Measurements from ENCODE around the gene OTUD1.
"Not testable (repeated sequence)": the region's sequence is repeated elsewhere in the genome, so short reads cannot be mapped to it uniquely, and the experiment has no call there.

OTUD1 gene

GRCh38 chr10:23438547-23439451, at the start of gene OTUD1:
Gene OTUD1, plus strand, starts transcription at chr10:23439075. Its CDS starts 383 bp downstream, at chr10:23439458.
- DNase-seq (ENCODE audit: low read depth): peak; percentile 95
- H3K4me3 ChIP-seq (ENCODE audit: low read depth, low read length): peak within 1 kb of the TSS; percentile 63
- TF ChIP-seq, protein P1, sequence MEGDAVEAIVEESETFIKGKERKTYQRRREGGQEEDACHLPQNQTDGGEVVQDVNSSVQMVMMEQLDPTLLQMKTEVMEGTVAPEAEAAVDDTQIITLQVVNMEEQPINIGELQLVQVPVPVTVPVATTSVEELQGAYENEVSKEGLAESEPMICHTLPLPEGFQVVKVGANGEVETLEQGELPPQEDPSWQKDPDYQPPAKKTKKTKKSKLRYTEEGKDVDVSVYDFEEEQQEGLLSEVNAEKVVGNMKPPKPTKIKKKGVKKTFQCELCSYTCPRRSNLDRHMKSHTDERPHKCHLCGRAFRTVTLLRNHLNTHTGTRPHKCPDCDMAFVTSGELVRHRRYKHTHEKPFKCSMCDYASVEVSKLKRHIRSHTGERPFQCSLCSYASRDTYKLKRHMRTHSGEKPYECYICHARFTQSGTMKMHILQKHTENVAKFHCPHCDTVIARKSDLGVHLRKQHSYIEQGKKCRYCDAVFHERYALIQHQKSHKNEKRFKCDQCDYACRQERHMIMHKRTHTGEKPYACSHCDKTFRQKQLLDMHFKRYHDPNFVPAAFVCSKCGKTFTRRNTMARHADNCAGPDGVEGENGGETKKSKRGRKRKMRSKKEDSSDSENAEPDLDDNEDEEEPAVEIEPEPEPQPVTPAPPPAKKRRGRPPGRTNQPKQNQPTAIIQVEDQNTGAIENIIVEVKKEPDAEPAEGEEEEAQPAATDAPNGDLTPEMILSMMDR (conservative IDR thresholded peaks at IDR 0.05; ENCODE audit: low read depth, low read length): peak; percentile 22

DNA sequence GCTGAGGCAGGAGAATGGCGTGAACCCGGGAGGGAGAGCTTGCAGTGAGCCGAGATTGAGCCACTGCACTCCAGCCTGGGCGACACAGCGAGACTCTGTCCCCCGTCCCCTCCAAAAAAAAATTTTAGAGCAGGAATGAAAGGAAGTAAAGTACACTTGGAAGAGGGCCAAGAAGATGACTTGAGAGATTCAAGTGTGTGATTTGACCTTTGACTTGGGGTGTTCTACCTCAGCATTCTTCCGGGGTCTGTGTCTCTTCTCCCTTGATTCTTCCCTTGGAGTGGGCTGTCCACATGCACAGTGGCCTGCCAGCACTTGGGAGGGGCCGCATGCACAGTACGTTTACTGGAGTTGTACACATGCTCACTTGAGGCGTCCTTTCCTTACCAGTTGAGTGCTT, 48.5 kb upstream of the OTUD1 start:
- not testable (repeated sequence) for DNase-seq (ENCODE audit: low read depth); H3K4me3 ChIP-seq (ENCODE audit: low read depth, low read length)

GRCh38 chr10:23390809-23391208, 48.1 kb upstream of the OTUD1 start:
- no peak overlapping the region for H3K4me3 ChIP-seq (ENCODE audit: low read depth, low read length)
- DNase-seq (ENCODE audit: low read depth): no peak
- TF ChIP-seq, protein P1 (conservative IDR thresholded peaks at IDR 0.05; ENCODE audit: low read depth, low read length): no peak

- TF ChIP-seq, protein P1 (conservative IDR thresholded peaks at IDR 0.05; ENCODE audit: low read depth, low read length): no peak
- no peak overlapping the region for H3K4me3 ChIP-seq (ENCODE audit: low read depth, low read length)
- DNase-seq (ENCODE audit: low read depth): no peak
Measured at GRCh38 chr10:23391821-23392220, 47.1 kb upstream of the OTUD1 start.

- no peak for DNase-seq (ENCODE audit: low read depth)
- TF ChIP-seq, protein P1 (conservative IDR thresholded peaks at IDR 0.05; ENCODE audit: low read depth, low read length): no peak
- H3K4me3 ChIP-seq (ENCODE audit: low read depth, low read length): no peak overlapping the region
Measured at GRCh38 chr10:23395017-23395416, 43.9 kb upstream of the OTUD1 start.

GRCh38 chr10:23396695-23397094, 42.2 kb upstream of the OTUD1 start:
- TF ChIP-seq, protein P1 (conservative IDR thresholded peaks at IDR 0.05; ENCODE audit: low read depth, low read length): no peak
- DNase-seq (ENCODE audit: low read depth): no peak
- H3K4me3 ChIP-seq (ENCODE audit: low read depth, low read length): no peak overlapping the region

- peak; percentile 85 for DNase-seq (ENCODE audit: low read depth)
- H3K4me3 ChIP-seq (ENCODE audit: low read depth, low read length): no peak overlapping the region
- TF ChIP-seq, protein P1 (conservative IDR thresholded peaks at IDR 0.05; ENCODE audit: low read depth, low read length): no peak
Measured at GRCh38 chr10:23399701-23400144, 39.2 kb upstream of the OTUD1 start.

Data from choroid plexus epithelial cell (primary cell).